Renal cortical epithelial cell (primary cell): ENCODE measurements around the gene TMEM200B. TPM values are rescaled to one million over a fixed set of nuclear protein-coding genes. Genes with fewer than 3 reads are reported as not detected.
"Not testable (repeated sequence)": the region's sequence is repeated elsewhere in the genome, so short reads cannot be mapped to it uniquely, and the experiment has no call there.

Experiments used
- DNase-seq: peaks from one replicate; pipeline ENCODE4 v3.0.0-alpha.2; 2011; ENCODE audit warnings: low read depth
- total RNA-seq: library from RNA; depleted of rRNA; stranded (reverse); fragments of >200 nt; gene quantifications from 2 replicates; pipeline ENCODE4 v1.2.3, GENCODE V29; 2014

Gene TMEM200B
- total RNA-seq, 1 donor from 2014 or later, result 2.9 TPM

GRCh38 chr1:29112705-29113412 lies 10.8 kb downstream of the TMEM200B start:
- DNase-seq, result no peak

GRCh38 chr1:29108041-29108440 lies 15.7 kb downstream of the TMEM200B start:
- not testable (repeated sequence) for DNase-seq

- peak; percentile 83 for DNase-seq
Measured at GRCh38 chr1:29105822-29106221, 17.9 kb downstream of the TMEM200B start.

DNA sequence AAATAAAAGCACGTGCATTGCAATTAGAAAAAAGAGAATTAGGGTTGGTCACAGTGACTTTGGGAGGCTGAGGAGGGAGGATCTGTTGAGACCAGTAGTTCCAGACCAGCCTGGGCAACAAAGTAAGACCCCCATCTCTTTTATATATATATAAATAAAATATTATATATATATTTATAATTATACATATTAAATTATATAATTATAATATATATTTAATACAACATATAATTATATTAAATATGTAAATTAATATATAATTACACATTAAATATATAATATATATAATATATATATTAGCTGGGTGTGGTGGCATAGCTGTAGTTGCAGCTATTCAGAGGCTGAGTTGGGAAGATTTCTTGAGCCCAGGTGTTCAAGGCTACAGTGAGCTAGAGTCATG lies 23.2 kb downstream of the TMEM200B start:
- no peak for DNase-seq

DNA sequence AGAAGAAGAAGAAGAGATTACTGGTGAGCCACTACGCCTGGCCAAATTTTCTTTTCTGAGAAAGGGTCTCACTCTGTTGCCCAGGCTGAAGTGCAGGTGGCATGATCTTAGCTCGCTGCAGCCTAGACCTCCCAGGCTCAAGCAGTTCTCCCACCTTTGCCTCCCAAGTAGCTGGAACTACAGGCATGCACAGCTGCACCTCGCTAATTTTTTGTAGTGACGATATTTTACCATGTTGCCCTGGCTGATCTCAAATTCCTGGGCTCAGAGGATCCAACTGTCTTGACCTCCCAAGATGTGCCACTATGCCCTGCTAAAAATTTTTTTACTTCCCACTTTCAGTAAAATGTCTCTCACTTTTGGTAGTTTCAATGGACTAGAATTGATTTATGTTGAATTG lies 24.4 kb downstream of the TMEM200B start:
- DNase-seq, result no peak

- DNase-seq, result peak; percentile 71
Measured at GRCh38 chr1:29096231-29096886, 27.3 kb downstream of the TMEM200B start.

GRCh38 chr1:29094954-29095353 lies 28.7 kb downstream of the TMEM200B start:
- peak; percentile 38 for DNase-seq

GRCh38 chr1:29094433-29094832 lies 29.3 kb downstream of the TMEM200B start:
- peak; percentile 75 for DNase-seq

DNA sequence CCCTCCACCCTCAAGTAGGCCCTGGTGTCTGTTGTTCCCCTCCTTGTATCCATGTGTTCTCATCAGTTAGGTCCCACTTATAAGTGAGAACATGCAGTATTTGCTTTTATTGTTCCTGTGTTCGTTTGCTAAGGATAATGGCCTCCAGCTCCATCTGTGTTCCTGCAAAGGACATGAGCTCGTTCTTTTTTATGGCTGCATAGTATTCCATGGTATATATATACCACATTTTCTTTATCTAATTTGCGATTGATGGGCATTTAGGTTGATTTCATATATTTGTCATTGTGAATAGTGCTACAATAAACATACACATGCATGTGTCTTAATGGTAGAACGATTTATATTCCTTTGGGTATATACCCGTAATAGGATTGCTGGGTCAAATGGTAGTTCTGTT lies 31.0 kb downstream of the TMEM200B start:
- not testable (repeated sequence) for DNase-seq

DNA sequence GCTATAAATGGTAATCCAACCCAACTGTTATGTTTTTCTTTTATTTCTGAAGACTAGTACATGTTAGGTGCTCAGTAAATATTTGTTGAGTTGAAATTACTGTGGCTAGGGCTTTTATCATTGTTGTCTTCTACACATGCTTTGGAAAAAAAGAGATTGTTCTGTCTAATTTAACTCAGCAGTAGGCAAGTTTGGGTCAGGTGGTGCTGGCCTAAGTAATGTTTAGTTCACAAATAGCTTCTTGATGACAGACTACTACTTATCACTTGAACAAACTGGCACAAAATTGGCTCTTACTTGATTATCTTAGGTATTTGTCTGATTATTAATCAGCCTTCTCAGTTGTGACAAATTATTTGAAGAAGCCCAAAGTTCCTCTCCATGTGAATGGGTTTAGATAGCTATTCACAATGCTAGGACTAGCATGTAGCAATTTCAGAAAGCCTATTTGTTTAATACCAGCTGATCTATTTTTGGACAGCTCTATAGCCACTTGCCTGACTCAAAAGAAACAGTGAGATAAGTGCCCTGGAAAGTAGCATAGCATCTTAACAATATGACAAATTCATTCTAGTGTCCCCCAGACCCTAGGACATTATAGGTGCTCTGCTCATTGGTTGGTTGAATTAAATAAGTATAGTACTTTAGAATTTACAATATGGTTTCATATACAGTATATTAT lies 32.6 kb downstream of the TMEM200B start:
- no peak for DNase-seq

- DNase-seq, result no peak
Measured at GRCh38 chr1:29084196-29084521, 39.5 kb downstream of the TMEM200B start.

GRCh38 chr1:29083317-29084195 lies 40.1 kb downstream of the TMEM200B start:
- no peak for DNase-seq

- DNase-seq, result no peak
Measured at GRCh38 chr1:29082519-29082918, 41.2 kb downstream of the TMEM200B start.

DNA sequence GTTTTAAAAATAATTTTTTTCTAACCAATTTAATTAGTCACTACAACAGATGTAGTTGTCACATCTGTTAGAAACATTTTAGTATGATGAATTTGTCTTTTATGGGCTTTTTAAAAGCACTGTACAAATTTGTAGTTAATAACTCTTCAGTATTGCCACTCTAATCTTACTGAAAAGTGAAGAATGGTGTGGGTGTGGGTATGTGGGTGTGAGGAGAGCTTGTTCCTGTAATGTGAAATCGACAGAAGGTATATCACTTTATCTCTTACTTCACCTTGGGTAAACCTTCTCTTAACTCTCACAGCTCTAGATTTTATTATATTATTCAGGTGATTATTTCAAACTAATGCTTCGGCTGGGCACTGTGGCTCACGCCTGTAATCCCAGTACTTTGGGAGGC lies 42.5 kb downstream of the TMEM200B start:
- no peak for DNase-seq

GRCh38 chr1:29079916-29080629 lies 43.6 kb downstream of the TMEM200B start:
- DNase-seq, result not testable (repeated sequence)

DNA sequence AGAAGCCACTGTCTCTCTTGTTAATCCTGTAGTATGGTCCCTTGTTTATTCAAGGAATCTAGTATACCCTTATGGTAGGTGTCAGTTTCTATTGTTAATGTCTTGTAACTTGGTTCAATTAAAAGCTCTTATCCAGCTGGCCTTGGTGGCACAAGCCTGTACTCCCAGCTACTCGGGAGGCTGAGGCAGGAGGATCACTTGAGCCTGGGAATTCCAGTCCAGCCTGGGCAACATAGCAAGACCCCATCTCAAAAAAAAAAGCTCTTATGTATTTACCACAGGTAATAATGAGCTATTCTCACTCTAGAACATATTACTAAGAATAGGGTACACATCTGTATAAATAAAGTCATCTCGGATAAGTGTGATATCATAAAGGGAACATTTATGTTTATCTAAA lies 46.5 kb downstream of the TMEM200B start:
- DNase-seq, result no peak

Other genes starting within 250 kb of the TMEM200B start
- gene EPB41, start 209.3 kb downstream of the TMEM200B start, total RNA-seq, result 18.8 and 22.5 TPM in 2 replicates
- gene SRSF4, start 58.0 kb upstream of the TMEM200B start, total RNA-seq, result 19.3 and 46.8 TPM in 2 replicates
- gene MECR, start 107.0 kb upstream of the TMEM200B start, total RNA-seq, result 17.7 and 21.5 TPM in 2 replicates
- gene PTPRU, start 112.6 kb upstream of the TMEM200B start, total RNA-seq, result 25.7 and 50.7 TPM in 2 replicates